Osteoblast (primary cell): ENCODE data around the gene SERPINA6. TPM values are rescaled to one million over a fixed set of nuclear protein-coding genes. Genes with fewer than 3 reads are reported as not detected.

Source experiments
- DNase-seq: peaks from one replicate; pipeline ENCODE4 v3.0.0; 2011; ENCODE audit warnings: low spot score, mixed read lengths; ENCODE audit not compliant: insufficient read length; ENCODE audit errors: missing footprints
- H2AFZ ChIP-seq: 2 replicates; pipeline ENCODE4 v1.6.0; 2011; ENCODE audit warnings: mild to moderate bottlenecking, low read length
- H3K27ac ChIP-seq: 2 replicates; pipeline ENCODE4 v1.5.1; 2011; ENCODE audit warnings: mild to moderate bottlenecking, low read depth, low read length, moderate library complexity
- H3K27me3 ChIP-seq: 2 replicates; pipeline ENCODE4 v1.6.0; 2012; ENCODE audit warnings: mild to moderate bottlenecking, control low read depth, inconsistent platforms, low read length, moderate library complexity; ENCODE audit not compliant: insufficient read depth
- H3K36me3 ChIP-seq: 2 replicates; pipeline ENCODE4 v1.5.1; 2011; ENCODE audit warnings: mild to moderate bottlenecking, low read length, control low read depth, moderate library complexity; ENCODE audit not compliant: insufficient read depth
- H3K4me1 ChIP-seq: 2 replicates; pipeline ENCODE4 v1.5.1; 2011; ENCODE audit warnings: mild to moderate bottlenecking, low read length, control low read depth, moderate library complexity; ENCODE audit not compliant: insufficient read depth
- H3K4me2 ChIP-seq: 2 replicates; pipeline ENCODE4 v1.6.0; 2011; ENCODE audit warnings: mild to moderate bottlenecking, low read length; ENCODE audit not compliant: insufficient read depth
- H3K4me3 ChIP-seq: fragments of 200-600 bp; sonication (generic); 3 replicates; pipeline ENCODE4 v1.5.1; 2012; ENCODE audit warnings: mild to moderate bottlenecking, low read length, inconsistent platforms; ENCODE audit not compliant: insufficient read depth
- H3K79me2 ChIP-seq: 2 replicates; pipeline ENCODE4 v1.6.0; 2012; ENCODE audit warnings: mild to moderate bottlenecking, low read length, control low read depth, inconsistent platforms; ENCODE audit not compliant: insufficient read depth
- H3K9me3 ChIP-seq: 2 replicates; pipeline ENCODE4 v1.5.1; 2011; ENCODE audit warnings: low read depth, low read length, control low read depth
- H4K20me1 ChIP-seq: 2 replicates; pipeline ENCODE4 v1.6.0; 2012; ENCODE audit warnings: mild to moderate bottlenecking, low read length, control low read depth; ENCODE audit not compliant: insufficient read depth
- CTCF ChIP-seq: IDR thresholded peaks from 2 replicates; pipeline ENCODE4 v1.5.1; 2011; ENCODE audit warnings: mild to moderate bottlenecking, low read depth, low read length, moderate library complexity; ENCODE audit errors: extremely low read depth
- total RNA-seq: library from RNA; depleted of rRNA; stranded (reverse); fragments of >200 nt; gene quantifications from 2 replicates; pipeline ENCODE4 v1.2.3, GENCODE V29; 2012

The SERPINA6 gene
- total RNA-seq, 1 donor = not detected

- Histone ChIP-seq H3K36me3 (no peaks in the 10 kb centered on the region), H3K9me3 (no peaks in the 10 kb centered on the region), H3K27me3 (peaks cover 3% of the 10 kb centered on the region), H3K4me1 (peaks cover 2% of the 10 kb centered on the region), H3K4me2 (no peak overlapping the region), H2AFZ (no peak overlapping the region), H4K20me1 (no peaks in the 10 kb centered on the region), H3K4me3 (no peak overlapping the region), H3K27ac (no peak overlapping the region), H3K79me2 (no peaks in the 10 kb centered on the region)
- no peak for DNase-seq
- TF ChIP-seq CTCF = no peak
Observed at GRCh38 chr14:94290197-94290596, 32.9 kb downstream of the SERPINA6 start.

GRCh38 chr14:94288610-94289465, 34.3 kb downstream of the SERPINA6 start:
- Histone ChIP-seq H4K20me1 (no peaks in the 10 kb centered on the region), H3K79me2 (no peaks in the 10 kb centered on the region), H3K4me2 (no peak overlapping the region), H3K27ac (no peak overlapping the region), H3K36me3 (no peaks in the 10 kb centered on the region), H3K4me3 (no peak overlapping the region), H3K4me1 (peaks cover 2% of the 10 kb centered on the region), H3K27me3 (no peaks in the 10 kb centered on the region), H3K9me3 (no peaks in the 10 kb centered on the region), H2AFZ (no peak overlapping the region)
- TF ChIP-seq CTCF = no peak
- no peak for DNase-seq

- no peaks in the 10 kb centered on the region for H3K9me3 ChIP-seq
- no peak for DNase-seq
- H3K27me3 ChIP-seq = no peaks in the 10 kb centered on the region
- H3K27ac ChIP-seq = no peak overlapping the region
- no peak overlapping the region for H3K4me2 ChIP-seq
- no peak overlapping the region for H2AFZ ChIP-seq
- no peak for TF ChIP-seq CTCF
- H3K4me3 ChIP-seq = no peak overlapping the region
- H3K79me2 ChIP-seq = no peaks in the 10 kb centered on the region
- H4K20me1 ChIP-seq = no peaks in the 10 kb centered on the region
- H3K36me3 ChIP-seq = no peaks in the 10 kb centered on the region
- peaks cover 2% of the 10 kb centered on the region for H3K4me1 ChIP-seq
Observed at GRCh38 chr14:94285158-94285557, 38.0 kb downstream of the SERPINA6 start.

GRCh38 chr14:94284221-94284620, 38.9 kb downstream of the SERPINA6 start:
- Histone ChIP-seq H3K27ac (no peak overlapping the region), H3K4me2 (no peak overlapping the region), H3K9me3 (no peaks in the 10 kb centered on the region), H3K4me1 (no peaks in the 10 kb centered on the region), H4K20me1 (no peaks in the 10 kb centered on the region), H3K4me3 (no peak overlapping the region), H3K36me3 (no peaks in the 10 kb centered on the region), H3K27me3 (no peaks in the 10 kb centered on the region), H2AFZ (no peak overlapping the region), H3K79me2 (no peaks in the 10 kb centered on the region)
- no peak for TF ChIP-seq CTCF
- DNase-seq = no peak
